ENCODE measurements around the gene LITAF. TPM values are rescaled to one million over a fixed set of nuclear protein-coding genes. Genes with fewer than 3 reads are reported as not detected.
A peak's percentile ranks its signal among the peaks of the same experiment; 100 is the strongest.

LITAF gene
- total RNA-seq (10 to 100 TPM in 1 of 2 donors, 1 to 10 TPM in 1; 9.9 to 13.6 TPM), polyA plus RNA-seq (ENCODE audit: insufficient read depth, low read depth, low replicate concordance) (31.5 TPM)
- long read RNA-seq, donor 1, transcript LITAF-221 (4 exons, 2,467 nt) = major isoform, 28 of 44 reads
- long read RNA-seq, donor 1, partial matches to known transcripts = 10 of 44 reads
- long read RNA-seq, donor 1, other reads (novel, unspliced or antisense) = 0 of 44 reads
- long read RNA-seq, donor 2, transcript LITAF-221 (4 exons, 2,467 nt) = major isoform, 13 of 40 reads
- long read RNA-seq, donor 2, partial matches to known transcripts = 24 of 40 reads
- long read RNA-seq, donor 2, other reads (novel, unspliced or antisense) = 0 of 40 reads

DNA sequence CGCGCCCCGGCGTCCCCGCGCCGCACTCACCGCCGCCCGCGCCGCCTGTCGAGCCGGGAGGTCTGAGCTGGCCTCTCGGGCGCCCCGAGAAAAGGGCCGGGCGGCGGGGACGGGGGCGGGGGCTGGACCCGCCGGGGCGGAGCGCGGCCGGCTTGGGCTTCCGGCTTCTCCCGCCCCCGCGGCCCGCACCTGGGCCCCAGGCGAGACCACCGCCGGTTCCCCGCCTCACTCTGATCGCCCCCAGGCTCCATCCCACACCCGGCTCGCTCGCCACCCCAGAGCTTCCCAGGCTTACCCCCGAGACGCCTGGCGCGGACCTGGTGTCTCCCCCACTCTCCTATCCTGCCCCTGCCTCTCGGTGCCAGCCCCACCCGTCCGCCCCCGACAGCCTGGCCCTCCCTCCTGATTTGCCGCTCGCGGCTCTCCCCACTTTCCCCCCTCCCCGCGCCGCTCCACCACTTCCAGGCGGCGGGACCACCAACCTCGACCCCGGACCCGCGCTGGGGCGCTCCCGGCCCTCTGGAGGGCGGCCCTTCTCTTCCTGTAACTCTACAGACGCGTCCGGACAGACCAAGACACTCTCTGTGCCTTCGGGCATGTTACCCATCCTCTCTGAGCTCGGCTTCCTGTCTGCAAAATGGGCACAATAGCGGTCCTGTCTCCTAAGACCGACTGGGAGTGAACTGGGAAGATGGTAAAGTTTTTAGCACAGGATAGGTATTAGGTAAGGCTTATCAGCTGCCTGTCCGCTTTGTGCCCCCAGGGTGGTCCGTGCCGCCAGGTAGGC lies at the start of gene LITAF:
TSS of gene LITAF (minus strand) at position 64 of the 787 bp plus-strand sequence. CDS start 30,189 bp downstream, outside the sequence.
- TF ChIP-seq POLR2A (IDR thresholded peaks at IDR 0.05) = no peak
- TF ChIP-seq, protein P1, sequence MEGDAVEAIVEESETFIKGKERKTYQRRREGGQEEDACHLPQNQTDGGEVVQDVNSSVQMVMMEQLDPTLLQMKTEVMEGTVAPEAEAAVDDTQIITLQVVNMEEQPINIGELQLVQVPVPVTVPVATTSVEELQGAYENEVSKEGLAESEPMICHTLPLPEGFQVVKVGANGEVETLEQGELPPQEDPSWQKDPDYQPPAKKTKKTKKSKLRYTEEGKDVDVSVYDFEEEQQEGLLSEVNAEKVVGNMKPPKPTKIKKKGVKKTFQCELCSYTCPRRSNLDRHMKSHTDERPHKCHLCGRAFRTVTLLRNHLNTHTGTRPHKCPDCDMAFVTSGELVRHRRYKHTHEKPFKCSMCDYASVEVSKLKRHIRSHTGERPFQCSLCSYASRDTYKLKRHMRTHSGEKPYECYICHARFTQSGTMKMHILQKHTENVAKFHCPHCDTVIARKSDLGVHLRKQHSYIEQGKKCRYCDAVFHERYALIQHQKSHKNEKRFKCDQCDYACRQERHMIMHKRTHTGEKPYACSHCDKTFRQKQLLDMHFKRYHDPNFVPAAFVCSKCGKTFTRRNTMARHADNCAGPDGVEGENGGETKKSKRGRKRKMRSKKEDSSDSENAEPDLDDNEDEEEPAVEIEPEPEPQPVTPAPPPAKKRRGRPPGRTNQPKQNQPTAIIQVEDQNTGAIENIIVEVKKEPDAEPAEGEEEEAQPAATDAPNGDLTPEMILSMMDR (IDR thresholded peaks at IDR 0.05) = no peak
- Histone ChIP-seq H3K27me3 (no peaks in the 10 kb centered on the region), H3K9me3 (no peaks in the 10 kb centered on the region), H3K27ac (peak within 1 kb of the TSS; percentile 91 to 93), H3K36me3 (ENCODE audit: low read depth, missing control alignments) (no peaks in the 10 kb centered on the region), H3K4me3 (peak within 1 kb of the TSS; percentile 76 to 79), H3K4me1 (peaks cover 12% of the 10 kb centered on the region)
- peak; percentile 33 for DNase-seq
- intact Hi-C loops (cut with DNase I; ENCODE audit: low total_unique reads) = no loop called here
- 4 to 7% methylated on average over 12 to 73 of the region's 74 CpGs for WGBS, 2 donors

DNA sequence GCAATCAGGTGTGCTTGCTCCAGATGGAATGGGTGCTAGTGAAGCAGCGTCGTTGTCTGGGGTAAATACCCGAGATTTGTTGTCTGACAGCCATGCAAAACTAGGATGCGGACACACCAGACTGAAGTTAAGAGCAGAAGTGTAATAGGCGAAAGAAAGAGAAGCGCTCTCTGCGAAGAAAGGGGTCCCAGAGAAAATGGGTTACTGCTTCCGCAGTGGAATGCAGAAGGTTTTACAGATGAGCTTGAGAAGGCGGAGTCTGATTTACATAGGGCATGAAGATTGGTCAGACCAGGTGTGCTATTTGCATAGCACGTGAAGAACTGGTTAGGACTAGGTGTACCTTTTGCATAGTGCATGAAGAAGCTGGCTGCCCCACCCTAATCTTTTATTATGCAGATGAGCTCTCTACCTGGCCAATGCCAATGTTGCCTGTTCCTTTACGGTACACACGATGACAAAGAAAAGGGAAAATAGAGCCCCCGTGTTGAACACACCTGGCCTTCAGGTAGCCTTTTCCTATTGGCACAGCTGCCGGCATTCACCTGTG lies 49.5 kb upstream of the LITAF start:
- intact Hi-C loops (cut with DNase I; ENCODE audit: low total_unique reads) = no loop called here
- no peak for DNase-seq
- Histone ChIP-seq H3K9me3 (no peaks in the 10 kb centered on the region), H3K36me3 (ENCODE audit: low read depth, missing control alignments) (no peaks in the 10 kb centered on the region), H3K27ac (no peak overlapping the region), H3K4me3 (no peak overlapping the region), H3K27me3 (no peaks in the 10 kb centered on the region), H3K4me1 (peaks cover 39% of the 10 kb centered on the region)
- WGBS, 2 donors = 42 to 47% methylated on average over 14 of the region's 14 CpGs
- TF ChIP-seq, protein P1 (IDR thresholded peaks at IDR 0.05) = no peak
- TF ChIP-seq POLR2A (IDR thresholded peaks at IDR 0.05) = no peak

DNA sequence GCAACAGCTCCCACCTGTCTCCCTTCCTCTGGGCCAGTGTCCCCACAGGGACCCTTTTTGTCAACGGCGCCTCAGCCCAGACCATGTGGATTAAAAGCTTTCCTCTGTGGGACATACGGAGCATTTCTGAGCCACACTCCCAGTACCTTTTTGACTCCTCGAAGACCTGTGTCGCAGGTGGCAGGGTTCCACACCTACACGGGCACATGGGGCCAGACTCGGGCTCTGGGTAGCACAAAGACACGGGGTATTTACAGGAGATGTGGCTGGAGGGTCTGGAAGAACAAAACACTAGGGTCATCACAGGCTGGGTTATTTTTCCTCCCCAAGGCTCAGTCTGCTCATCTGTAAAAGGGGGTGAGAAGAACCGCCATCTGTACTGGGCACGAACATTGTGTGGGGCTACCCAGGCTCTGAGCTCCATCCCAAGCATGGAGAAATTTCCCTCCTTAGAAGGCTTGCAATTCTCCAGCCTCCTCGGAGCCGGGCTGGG lies 49.0 kb upstream of the LITAF start:
- no peaks in the 10 kb centered on the region for H3K36me3 ChIP-seq (ENCODE audit: low read depth, missing control alignments)
- WGBS, 2 donors = 69 to 81% methylated on average over 5 to 12 of the region's 12 CpGs
- no peak for DNase-seq
- no peak overlapping the region for H3K4me3 ChIP-seq
- no peak for TF ChIP-seq POLR2A (IDR thresholded peaks at IDR 0.05)
- TF ChIP-seq, protein P1 (IDR thresholded peaks at IDR 0.05) = no peak
- intact Hi-C loops (cut with DNase I; ENCODE audit: low total_unique reads) = no loop called here
- no peaks in the 10 kb centered on the region for H3K27me3 ChIP-seq
- H3K27ac ChIP-seq = no peak overlapping the region
- peaks cover 34% of the 10 kb centered on the region for H3K4me1 ChIP-seq
- H3K9me3 ChIP-seq = no peaks in the 10 kb centered on the region

DNA sequence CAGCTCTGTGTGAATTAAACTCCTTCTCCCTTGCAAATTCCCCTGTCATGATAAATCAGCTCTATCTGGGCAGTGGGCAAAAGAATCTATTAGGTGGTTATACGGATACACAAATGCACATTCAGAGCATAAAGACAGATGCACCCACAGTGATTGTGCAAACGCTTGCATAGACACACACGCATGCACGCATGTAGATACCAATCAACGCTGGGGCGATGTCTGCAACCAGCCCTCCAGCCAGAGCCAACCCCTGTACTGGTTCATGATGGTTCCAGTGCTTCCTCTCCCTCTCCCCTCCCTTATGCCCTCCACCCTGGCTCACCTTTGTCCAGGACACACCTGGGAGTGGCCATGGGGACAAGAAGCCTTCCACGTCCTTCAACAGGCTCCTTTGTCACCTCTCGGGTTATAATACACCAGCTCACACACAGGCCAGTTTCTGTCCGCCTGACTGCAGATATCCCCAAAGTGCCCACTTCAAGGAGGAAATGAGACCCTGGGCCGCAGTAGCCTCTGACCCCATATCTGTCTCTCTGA lies 48.5 kb upstream of the LITAF start:
- H3K4me3 ChIP-seq = no peak overlapping the region
- peaks cover 28% of the 10 kb centered on the region for H3K4me1 ChIP-seq
- H3K27ac ChIP-seq = no peak overlapping the region
- intact Hi-C loops (cut with DNase I; ENCODE audit: low total_unique reads) = no loop called here
- TF ChIP-seq POLR2A (IDR thresholded peaks at IDR 0.05) = no peak
- TF ChIP-seq, protein P1 (IDR thresholded peaks at IDR 0.05) = no peak
- DNase-seq = no peak
- WGBS, 2 donors = 89 to 91% methylated on average over 10 of the region's 10 CpGs
- no peaks in the 10 kb centered on the region for H3K36me3 ChIP-seq (ENCODE audit: low read depth, missing control alignments)
- no peaks in the 10 kb centered on the region for H3K9me3 ChIP-seq
- H3K27me3 ChIP-seq = no peaks in the 10 kb centered on the region

All from testis (tissue), 5 donors.